ENCODE results near the gene ADSL. TPM values are rescaled to one million over a fixed set of nuclear protein-coding genes. Genes with fewer than 3 reads are reported as not detected.

The ADSL gene
- total RNA-seq (56.3 and 63.8 TPM in 2 replicates), polyA plus RNA-seq (61.0 and 69.9 TPM in 2 replicates), polyA minus RNA-seq (38.7 and 41.8 TPM in 2 replicates)
- 64.2 TPM for total RNA-seq (2013)

- H3K27ac ChIP-seq (ENCODE audit: low read length in 2 of 2) = peak within 1 kb of the TSS; percentile 74 to 75
- H3K36me3 ChIP-seq (replicated peaks in 1 of 2; ENCODE audit: control extremely low read depth in 1 of 2, control insufficient read depth in 1 of 2, extremely low read depth in 1 of 2, insufficient read depth in 2 of 2, low read length in 1 of 2) = peaks cover 0 to 22% of the 10 kb centered on the region in 2 experiments
- ChIA-PET POLR2A (interaction anchor here (0.5 to 1.2 kb wide), 5 partner anchors 113 to 1579 kb away, joined by 4 to 6 read pairs (median 5); partner anchors contain the start of gene TNRC6B), CTCF (interaction anchor here (0.6 to 3.7 kb wide), 13 partner anchors 10 to 811 kb away, joined by 3 to 32 read pairs (median 3); partner anchors contain the start of genes ST13 and XPNPEP3)
- Mint-ChIP-seq H3K27me3 (no peaks in the 10 kb centered on the region), H3K4me3 (peak within 1 kb of the TSS; percentile 98), H3K27ac (peak within 1 kb of the TSS; percentile 97), H3K4me1 (peaks cover 32% of the 10 kb centered on the region), H3K9me3 (ENCODE audit: insufficient read depth) (no peaks in the 10 kb centered on the region)
- ATAC-seq (ENCODE audit: low read depth) = peak; percentile 89
- peak; percentile 91 for DNase-seq
- H3K9ac ChIP-seq (ENCODE audit: low read length) = peak within 1 kb of the TSS; percentile 79
- peak within 1 kb of the TSS; percentile 84 to 92 (median 88) for H3K4me3 ChIP-seq (ENCODE audit: control extremely low read depth in 1 of 5, extremely low read depth in 1 of 5, insufficient read depth in 1 of 5, low read depth in 2 of 5, low read length in 4 of 5)
- WGBS (ENCODE audit: insufficient coverage) = under 1% methylated on average over 59 of the region's 65 CpGs
- TF ChIP-seq EZH2 (IDR thresholded peaks at IDR 0.05; ENCODE audit: borderline replicate concordance, insufficient read depth, low read depth, low read length, poor library complexity, severe bottlenecking) (no peak), CTCF (IDR thresholded peaks at IDR 0.05) (no peak)
- peak within 1 kb of the TSS; percentile 89 for H2AFZ ChIP-seq (ENCODE audit: insufficient read depth, low read depth, low read length, poor library complexity, severe bottlenecking)
- H3K79me2 ChIP-seq (ENCODE audit: control insufficient read depth, insufficient read depth, low read length) = peaks cover 50% of the 10 kb centered on the region
- H3K4me1 ChIP-seq (ENCODE audit: control insufficient read depth in 2 of 2, insufficient read depth in 2 of 2, low read length in 2 of 2) = peaks cover 11 to 27% of the 10 kb centered on the region in 2 donors
- H3K27me3 ChIP-seq (replicated peaks in 1 of 4; ENCODE audit: control extremely low read depth in 1 of 4, control insufficient read depth in 3 of 4, insufficient read depth in 4 of 4, low read length in 3 of 4) = no peaks in the 10 kb centered on the region
- intact Hi-C loops (cut with micrococcal nuclease) = loop anchor here (1.0 to 5.0 kb wide), 5 partner anchors 24 to 941 kb away; partner anchors contain the start of genes MRTFA, RANGAP1, SGSM3 and SLC25A17
- H4K20me1 ChIP-seq (ENCODE audit: control insufficient read depth, insufficient read depth, low read length, poor library complexity, severe bottlenecking) = peaks cover 11% of the 10 kb centered on the region
- H3K9me3 ChIP-seq (ENCODE audit: control extremely low read depth in 1 of 3, control insufficient read depth in 2 of 3, insufficient read depth in 1 of 3, low read length in 2 of 3) = no peaks in the 10 kb centered on the region
- H3K4me2 ChIP-seq (replicated peaks; ENCODE audit: low read depth, low read length, poor library complexity, severe bottlenecking) = peak within 1 kb of the TSS; percentile 77
Measured at GRCh38 chr22:40346185-40347118, at the start of gene ADSL. ADSL (plus strand) TSS chr22:40346500; CDS start chr22:40346559, 59 bp downstream.

GRCh38 chr22:40300316-40300715 lies 46.0 kb upstream of the ADSL start:
- no peaks in the 10 kb centered on the region for H3K9me3 ChIP-seq (ENCODE audit: control extremely low read depth in 1 of 3, control insufficient read depth in 2 of 3, insufficient read depth in 1 of 3, low read length in 2 of 3)
- ATAC-seq (ENCODE audit: low read depth) = no peak
- H3K27ac Mint-ChIP-seq = no peak overlapping the region
- H3K4me3 ChIP-seq (ENCODE audit: control extremely low read depth in 1 of 5, extremely low read depth in 1 of 5, insufficient read depth in 1 of 5, low read depth in 2 of 5, low read length in 4 of 5) = no peak overlapping the region
- intact Hi-C loops (cut with micrococcal nuclease) = no loop called here
- H4K20me1 ChIP-seq (ENCODE audit: control insufficient read depth, insufficient read depth, low read length, poor library complexity, severe bottlenecking) = peaks cover 5% of the 10 kb centered on the region
- H3K4me1 ChIP-seq (ENCODE audit: control insufficient read depth in 2 of 2, insufficient read depth in 2 of 2, low read length in 2 of 2) = no peaks in the 10 kb centered on the region
- H3K27me3 Mint-ChIP-seq = no peaks in the 10 kb centered on the region
- H3K4me1 Mint-ChIP-seq = no peaks in the 10 kb centered on the region
- no peaks in the 10 kb centered on the region for H3K9me3 Mint-ChIP-seq (ENCODE audit: insufficient read depth)
- POLR2A ChIA-PET = no interaction called here
- CTCF ChIA-PET = no interaction called here
- no peaks in the 10 kb centered on the region for H3K27me3 ChIP-seq (replicated peaks in 1 of 4; ENCODE audit: control extremely low read depth in 1 of 4, control insufficient read depth in 3 of 4, insufficient read depth in 4 of 4, low read length in 3 of 4)
- peaks cover 11 to 67% of the 10 kb centered on the region in 2 experiments for H3K36me3 ChIP-seq (replicated peaks in 1 of 2; ENCODE audit: control extremely low read depth in 1 of 2, control insufficient read depth in 1 of 2, extremely low read depth in 1 of 2, insufficient read depth in 2 of 2, low read length in 1 of 2)
- no peak for TF ChIP-seq CTCF (IDR thresholded peaks at IDR 0.05)
- TF ChIP-seq EZH2 (IDR thresholded peaks at IDR 0.05; ENCODE audit: borderline replicate concordance, insufficient read depth, low read depth, low read length, poor library complexity, severe bottlenecking) = no peak
- no peak for DNase-seq
- H3K9ac ChIP-seq (ENCODE audit: low read length) = no peak overlapping the region
- H3K79me2 ChIP-seq (ENCODE audit: control insufficient read depth, insufficient read depth, low read length) = peaks cover 9% of the 10 kb centered on the region
- H3K4me3 Mint-ChIP-seq = no peak overlapping the region
- H3K4me2 ChIP-seq (replicated peaks; ENCODE audit: low read depth, low read length, poor library complexity, severe bottlenecking) = no peak overlapping the region
- H2AFZ ChIP-seq (ENCODE audit: insufficient read depth, low read depth, low read length, poor library complexity, severe bottlenecking) = no peak overlapping the region
- H3K27ac ChIP-seq (ENCODE audit: low read length in 2 of 2) = no peak overlapping the region

Data from B cell (primary cell).